ENCODE measurements around the gene TPI1.

The TPI1 gene

GRCh38 chr12:6912164-6912935 lies 45.0 kb downstream of the TPI1 start:
- peaks cover 11% of the 10 kb centered on the region; the same call in 1 of the 2 replicates for H3K27me3 ChIP-seq (ENCODE audit: insufficient read depth, low read depth)
- no peak overlapping the region for H3K4me2 ChIP-seq
- H2AFZ ChIP-seq (ENCODE audit: low read depth), result no peak overlapping the region
- no peaks in the 10 kb centered on the region for H4K20me1 ChIP-seq (ENCODE audit: insufficient read depth)
- H3K27ac ChIP-seq, result no peak overlapping the region
- peaks cover 8% of the 10 kb centered on the region for H3K4me1 ChIP-seq (ENCODE audit: low read depth, poor library complexity, severe bottlenecking)
- no peak overlapping the region for H3K9ac ChIP-seq
- no peak overlapping the region for H3K4me3 ChIP-seq (IDR thresholded peaks at IDR 0.05; ENCODE audit: insufficient read depth, low read depth, low read length)
- TF ChIP-seq CTCF (conservative IDR thresholded peaks at IDR 0.05; ENCODE audit: low read depth, low read length), result no peak
- H3K79me2 ChIP-seq (ENCODE audit: insufficient read depth, low read depth), result no peaks in the 10 kb centered on the region
- H3K36me3 ChIP-seq (ENCODE audit: insufficient read depth), result no peaks in the 10 kb centered on the region

- Histone ChIP-seq H3K9ac (no peak within 1 kb of the TSS), H3K27ac (no peak within 1 kb of the TSS), H3K4me2 (peak within 1 kb of the TSS; percentile 84), H4K20me1 (ENCODE audit: insufficient read depth) (no peaks in the 10 kb centered on the region), H3K4me1 (ENCODE audit: low read depth, poor library complexity, severe bottlenecking) (peaks cover 8% of the 10 kb centered on the region), H2AFZ (ENCODE audit: low read depth) (peak within 1 kb of the TSS; percentile 82), H3K4me3 (IDR thresholded peaks at IDR 0.05; ENCODE audit: insufficient read depth, low read depth, low read length) (no peak within 1 kb of the TSS), H3K79me2 (ENCODE audit: insufficient read depth, low read depth) (no peaks in the 10 kb centered on the region), H3K27me3 (ENCODE audit: insufficient read depth, low read depth) (peaks cover 11% of the 10 kb centered on the region; the same call in 1 of the 2 replicates), H3K36me3 (ENCODE audit: insufficient read depth) (no peaks in the 10 kb centered on the region)
- no peak for TF ChIP-seq CTCF (conservative IDR thresholded peaks at IDR 0.05; ENCODE audit: low read depth, low read length)
Observed at GRCh38 chr12:6914246-6914946, 47.1 kb downstream of the TPI1 start, which contains the start of gene ENO2. Gene ENO2, plus strand, starts transcription at chr12:6914580. Its CDS starts 1,253 bp downstream, at chr12:6915833.

- Histone ChIP-seq H3K27me3 (ENCODE audit: insufficient read depth, low read depth) (peaks cover 11% of the 10 kb centered on the region; the same call in 1 of the 2 replicates), H4K20me1 (ENCODE audit: insufficient read depth) (no peaks in the 10 kb centered on the region), H3K27ac (no peak overlapping the region), H3K4me1 (ENCODE audit: low read depth, poor library complexity, severe bottlenecking) (peaks cover 11% of the 10 kb centered on the region), H3K79me2 (ENCODE audit: insufficient read depth, low read depth) (no peaks in the 10 kb centered on the region), H3K4me3 (IDR thresholded peaks at IDR 0.05; ENCODE audit: insufficient read depth, low read depth, low read length) (no peak overlapping the region), H2AFZ (ENCODE audit: low read depth) (peak overlapping the region; percentile 82), H3K4me2 (peak overlapping the region; percentile 84), H3K9ac (no peak overlapping the region), H3K36me3 (ENCODE audit: insufficient read depth) (no peaks in the 10 kb centered on the region)
- no peak for TF ChIP-seq CTCF (conservative IDR thresholded peaks at IDR 0.05; ENCODE audit: low read depth, low read length)
Observed at GRCh38 chr12:6914947-6915788, 47.8 kb downstream of the TPI1 start.

- H3K27ac ChIP-seq, result no peak overlapping the region
- H4K20me1 ChIP-seq (ENCODE audit: insufficient read depth), result no peaks in the 10 kb centered on the region
- H2AFZ ChIP-seq (ENCODE audit: low read depth), result no peak overlapping the region
- no peak for TF ChIP-seq CTCF (conservative IDR thresholded peaks at IDR 0.05; ENCODE audit: low read depth, low read length)
- no peak overlapping the region for H3K4me2 ChIP-seq
- peaks cover 11% of the 10 kb centered on the region for H3K4me1 ChIP-seq (ENCODE audit: low read depth, poor library complexity, severe bottlenecking)
- H3K27me3 ChIP-seq (ENCODE audit: insufficient read depth, low read depth), result peaks cover 11% of the 10 kb centered on the region; the same call in 1 of the 2 replicates
- H3K4me3 ChIP-seq (IDR thresholded peaks at IDR 0.05; ENCODE audit: insufficient read depth, low read depth, low read length), result no peak overlapping the region
- no peaks in the 10 kb centered on the region for H3K36me3 ChIP-seq (ENCODE audit: insufficient read depth)
- no peaks in the 10 kb centered on the region for H3K79me2 ChIP-seq (ENCODE audit: insufficient read depth, low read depth)
- no peak overlapping the region for H3K9ac ChIP-seq
Observed at GRCh38 chr12:6915789-6916285, 48.5 kb downstream of the TPI1 start.

All from KMS-11 (cell line).